GM12878 (cell line): ENCODE data around the gene PGR. TPM values are rescaled to one million over a fixed set of nuclear protein-coding genes. Genes with fewer than 3 reads are reported as not detected.

Source experiments
- ATAC-seq: fragments of 200-7000 bp; cut with Tn5 transposase; 3 replicates; pipeline ENCODE4 v1.9.1; 2020; ENCODE audit warnings: mild to moderate bottlenecking, moderate library complexity
- BruUV-seq: library from RNA; stranded (reverse); fragments of 400-500 nt; replicated peaks from 2 replicates; lab custom pipeline; 2021; lab: Mats Ljungman, UMichigan
- CTCF ChIA-PET: fragments of 300-600 bp; sonication (Branson Sonifier 250); formaldehyde crosslinking; extraction: SDS; loops from one replicate; lab custom pipeline; 2021; ENCODE audit warnings: inconsistent platforms; lab: Yijun Ruan, JAX
- POLR2A ChIA-PET: fragments of 350-600 bp; formaldehyde crosslinking; extraction: SDS; loops from one replicate; lab custom pipeline; 2021; ENCODE audit warnings: inconsistent platforms; lab: Charles Lee
- RAD21 ChIA-PET: fragments of 300-600 bp; sonication (Branson Sonifier 250); formaldehyde crosslinking; loops from one replicate; lab custom pipeline; 2023; ENCODE audit warnings: antibody characterized with exemption; ENCODE audit not compliant: unreplicated experiment; lab: Charles Lee
- SMC1A ChIA-PET: fragments of 300-600 bp; sonication (Branson Sonifier 250); formaldehyde crosslinking; loops from one replicate; lab custom pipeline; 2023; ENCODE audit not compliant: unreplicated experiment, uncharacterized antibody; lab: Charles Lee
- DNase-seq: peaks from one replicate; pipeline ENCODE4 v3.0.0-alpha.2; 2011; ENCODE audit warnings: low read depth, low spot score
- FAIRE-seq: peaks from 3 replicates; lab custom pipeline; 2011; peaks lifted over from hg19 to GRCh38; lab: Jason Lieb, UNC
- H2AFZ ChIP-seq: 2 replicates; pipeline ENCODE4 v1.6.0; 2011; ENCODE audit warnings: low read depth, low read length, control low read depth; ENCODE audit not compliant: control insufficient read depth
- H3K27ac ChIP-seq: 2 replicates; pipeline ENCODE4 v1.5.1; 2011; ENCODE audit warnings: control low read depth; ENCODE audit not compliant: control insufficient read depth, insufficient read depth
- H3K27me3 ChIP-seq, 2 experiments: replicated peaks in 1 of 2; 2 replicates each; pipeline versions ENCODE4 v1.6.0 to v1.6.1; 2011; ENCODE audit warnings: low read length in 1 of 2; ENCODE audit not compliant: control insufficient read depth in 2 of 2, insufficient read depth in 2 of 2
- H3K36me3 ChIP-seq, 2 experiments: 2 replicates each; pipeline ENCODE4 v1.5.1; 2011; ENCODE audit warnings: low read length in 1 of 2; ENCODE audit not compliant: control insufficient read depth in 2 of 2, insufficient read depth in 2 of 2
- H3K4me1 ChIP-seq: 2 replicates; pipeline ENCODE4 v1.6.1; 2011; ENCODE audit warnings: mild to moderate bottlenecking, low read length, moderate library complexity, mixed read lengths; ENCODE audit not compliant: control insufficient read depth, insufficient read depth
- H3K4me2 ChIP-seq: 2 replicates; pipeline ENCODE4 v1.6.0; 2011; ENCODE audit warnings: control low read depth; ENCODE audit not compliant: control insufficient read depth, insufficient read depth
- H3K4me3 ChIP-seq: fragments of 200-600 bp; sonication (generic); 2 replicates; pipeline ENCODE4 v1.5.1; 2016
- H3K79me2 ChIP-seq: 2 replicates; pipeline ENCODE4 v1.6.0; 2011; ENCODE audit warnings: low read length; ENCODE audit not compliant: control insufficient read depth, insufficient read depth
- H3K9ac ChIP-seq: 2 replicates; pipeline ENCODE4 v1.8.0; 2011; ENCODE audit warnings: low read length, control low read depth, mixed read lengths; ENCODE audit not compliant: control insufficient read depth, insufficient read depth
- H3K9me3 ChIP-seq: replicated peaks from 3 replicates; pipeline ENCODE4 v1.5.1; 2011; ENCODE audit warnings: mild to moderate bottlenecking, low read length; ENCODE audit not compliant: control insufficient read depth, insufficient read depth
- H4K20me1 ChIP-seq: 2 replicates; pipeline ENCODE4 v1.6.0; 2011; ENCODE audit not compliant: control insufficient read depth, insufficient read depth
- KAT2A ChIP-seq: conservative IDR thresholded peaks from 2 replicates; pipeline ENCODE4 v1.6.1; 2011; ENCODE audit warnings: low read depth, low read length; ENCODE audit not compliant: control insufficient read depth
- MYC ChIP-seq: IDR thresholded peaks from 2 replicates; pipeline ENCODE4 v1.6.1; 2011; ENCODE audit warnings: mild to moderate bottlenecking, low read length, moderate library complexity, inconsistent platforms; ENCODE audit not compliant: insufficient read depth, insufficient replicate concordance, insufficient read length, severe bottlenecking
- NR2F1 ChIP-seq: fragments of 450-650 bp; conservative IDR thresholded peaks from 2 replicates; pipeline ENCODE4 v1.6.1; 2017; ENCODE audit warnings: mild to moderate bottlenecking
- SREBF2 ChIP-seq: IDR thresholded peaks from 2 replicates; pipeline ENCODE4 v1.6.1; 2012; ENCODE audit warnings: mild to moderate bottlenecking, low read length
- TAF1 ChIP-seq: IDR thresholded peaks from 2 replicates; pipeline ENCODE4 v1.6.1; 2011; ENCODE audit warnings: mild to moderate bottlenecking, low read depth, low read length, borderline replicate concordance
- WGBS: methylation state at CpG from one replicate; pipeline ENCODE4 v1.1.6; 2016; ENCODE audit warnings: low lambda C conversion rate; ENCODE audit not compliant: insufficient replicate concordance, insufficient coverage; ENCODE audit errors: missing lambda C conversion rate; 5-methylcytosine and 5-hydroxymethylcytosine counted together
- in situ Hi-C: fragments of 300-500 bp; cut with MboI; formaldehyde crosslinking; loops from 9 replicates; pipeline ENCODE4 v1.14.3; 2018; ENCODE audit warnings: mixed read lengths
- intact Hi-C: fragments of 100-400 bp; cut with micrococcal nuclease; formaldehyde crosslinking; loops from one replicate; pipeline ENCODE4 v1.14.2; 2022; ENCODE audit not compliant: unreplicated experiment
- polyA plus RNA-seq, 11 experiments: library from polyadenylated mRNA; depleted of rRNA in 4 of 11; unstranded in 6 of 11; stranded (reverse) in 5 of 11; fragments of >200 nt; fragmentation: Nextera tagmentation in 4 of 11; fragmentation: Illumina TruSeq in 1 of 11; extraction: Ambion mirVana in 4 of 11; extraction: Trizol in 1 of 11; gene quantifications; 1 replicate in 1 of 11; 2 replicates in 10 of 11; pipeline versions ENCODE4 v1.2.1 to v1.2.3, GENCODE V29; 2011 to 2016; ENCODE audit warnings: inconsistent platforms in 2 of 11, missing spikeins in 2 of 11, low read depth in 1 of 11
- total RNA-seq, 4 experiments: library from RNA; depleted of rRNA in 3 of 4; stranded (reverse); fragments of >200 nt in 3 of 4; fragmentation: Illumina TruSeq in 1 of 4; extraction: Trizol in 1 of 4; gene quantifications; 2 replicates each; pipeline versions ENCODE4 v1.2.1 to v1.2.3, GENCODE V29; 2013 to 2021
- TF ChIP-seq, protein P1 (sequence below): fragments of 450-650 bp; IDR thresholded peaks from 2 replicates; pipeline ENCODE4 v1.6.1; 2018; ENCODE audit warnings: mild to moderate bottlenecking, low read depth, moderate library complexity; ENCODE audit not compliant: partially characterized antibody

PGR gene
- total and polyA plus RNA-seq, 10 of the 15 experiments (the other 5 are each of a cell fraction or from before 2014, with no cell fraction given) = 0.01 TPM; not detected in 9

- TF ChIP-seq SREBF2 = no peak
- no peak for TF ChIP-seq KAT2A
- TF ChIP-seq TAF1 = no peak
- TF ChIP-seq, protein P1, sequence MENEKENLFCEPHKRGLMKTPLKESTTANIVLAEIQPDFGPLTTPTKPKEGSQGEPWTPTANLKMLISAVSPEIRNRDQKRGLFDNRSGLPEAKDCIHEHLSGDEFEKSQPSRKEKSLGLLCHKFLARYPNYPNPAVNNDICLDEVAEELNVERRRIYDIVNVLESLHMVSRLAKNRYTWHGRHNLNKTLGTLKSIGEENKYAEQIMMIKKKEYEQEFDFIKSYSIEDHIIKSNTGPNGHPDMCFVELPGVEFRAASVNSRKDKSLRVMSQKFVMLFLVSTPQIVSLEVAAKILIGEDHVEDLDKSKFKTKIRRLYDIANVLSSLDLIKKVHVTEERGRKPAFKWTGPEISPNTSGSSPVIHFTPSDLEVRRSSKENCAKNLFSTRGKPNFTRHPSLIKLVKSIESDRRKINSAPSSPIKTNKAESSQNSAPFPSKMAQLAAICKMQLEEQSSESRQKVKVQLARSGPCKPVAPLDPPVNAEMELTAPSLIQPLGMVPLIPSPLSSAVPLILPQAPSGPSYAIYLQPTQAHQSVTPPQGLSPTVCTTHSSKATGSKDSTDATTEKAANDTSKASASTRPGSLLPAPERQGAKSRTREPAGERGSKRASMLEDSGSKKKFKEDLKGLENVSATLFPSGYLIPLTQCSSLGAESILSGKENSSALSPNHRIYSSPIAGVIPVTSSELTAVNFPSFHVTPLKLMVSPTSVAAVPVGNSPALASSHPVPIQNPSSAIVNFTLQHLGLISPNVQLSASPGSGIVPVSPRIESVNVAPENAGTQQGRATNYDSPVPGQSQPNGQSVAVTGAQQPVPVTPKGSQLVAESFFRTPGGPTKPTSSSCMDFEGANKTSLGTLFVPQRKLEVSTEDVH = no peak
- TF ChIP-seq MYC = no peak
- no peak for TF ChIP-seq NR2F1
- no peaks in the 10 kb centered on the region for H3K4me1 ChIP-seq
- no TSS peak for BruUV-seq
- in situ Hi-C loops = no loop called here
- FAIRE-seq (no peak), ATAC-seq (no peak), DNase-seq (no peak)
- no peak overlapping the region for H3K27ac ChIP-seq
- ChIA-PET POLR2A (no interaction called here), CTCF (no interaction called here), SMC1A (no interaction called here), RAD21 (no interaction called here)
- H2AFZ ChIP-seq = no peak overlapping the region
- WGBS = 2% methylated on average over 2 of the region's 2 CpGs
- H3K36me3 ChIP-seq = no peaks in the 10 kb centered on the region
- no peaks in the 10 kb centered on the region for H3K9me3 ChIP-seq
- no peaks in the 10 kb centered on the region for H3K27me3 ChIP-seq
- no peak overlapping the region for H3K4me2 ChIP-seq
- no peaks in the 10 kb centered on the region for H4K20me1 ChIP-seq
- H3K9ac ChIP-seq = no peak overlapping the region
- intact Hi-C loops = no loop called here
- no peak overlapping the region for H3K4me3 ChIP-seq
- no peaks in the 10 kb centered on the region for H3K79me2 ChIP-seq
These were observed 79.8 kb downstream of the PGR start for GRCh38 chr11:101049813-101050212.
